Stomach (tissue), 9 donors: ENCODE measurements around the gene ATP4B. TPM values are rescaled to one million over a fixed set of nuclear protein-coding genes. Genes with fewer than 3 reads are reported as not detected.
A peak's percentile ranks its signal among the peaks of the same experiment; 100 is the strongest.
"Not testable (repeated sequence)": the region's sequence is repeated elsewhere in the genome, so short reads cannot be mapped to it uniquely, and the experiment has no call there.

Experiments
- DNase-seq, 2 donors: peaks; one replicate each; pipeline versions ENCODE4 v3.0.0 to v3.0.0-alpha.2; 2013 to 2019
- H3K27ac ChIP-seq, 5 donors: fragments of 200-600 bp in 4 of 5; sonication (generic) in 4 of 5; one replicate each; pipeline ENCODE4 v1.5.1; 2013 to 2019; ENCODE audit warnings: mild to moderate bottlenecking in 1 of 5, moderate library complexity in 1 of 5
- H3K27me3 ChIP-seq, 3 donors: fragments of 200-600 bp; sonication (generic); one replicate each; pipeline ENCODE4 v1.5.1; 2017 to 2019; ENCODE audit warnings: mixed run types in 1 of 3
- H3K36me3 ChIP-seq, 4 donors: fragments of 200-600 bp; sonication (generic); 1 replicate in 3 of 4; 2 replicates in 1 of 4; pipeline ENCODE4 v1.5.1; 2016 to 2019
- H3K4me1 ChIP-seq, 4 donors: fragments of 200-600 bp; sonication (generic); one replicate each; pipeline ENCODE4 v1.5.1; 2016 to 2019
- H3K4me3 ChIP-seq, 4 donors: fragments of 200-600 bp; sonication (generic) in 3 of 4; one replicate each; pipeline ENCODE4 v1.5.1; 2016 to 2019; ENCODE audit warnings: mild to moderate bottlenecking in 1 of 4
- H3K9me3 ChIP-seq, 4 donors: fragments of 200-600 bp; sonication (generic); one replicate each; pipeline ENCODE4 v1.5.1; 2016 to 2019
- EP300 ChIP-seq: sonication (generic); formaldehyde crosslinking; IDR thresholded peaks from one replicate; pipeline ENCODE4 v1.6.1; 2017; ENCODE audit warnings: antibody characterized with exemption
- POLR2A ChIP-seq, 4 donors: fragments of 450-650 bp; IDR thresholded peaks; one replicate each; pipeline ENCODE4 v1.6.1; 2016; ENCODE audit warnings: antibody characterized with exemption in 4 of 4, control low read depth in 2 of 4, mild to moderate bottlenecking in 1 of 4, moderate library complexity in 1 of 4
- POLR2AphosphoS5 ChIP-seq, 3 donors: sonication (generic); formaldehyde crosslinking; IDR thresholded peaks; one replicate each; pipeline ENCODE4 v1.6.1; 2016; ENCODE audit warnings: antibody characterized with exemption in 3 of 3
- WGBS, 5 donors: extraction: QIAGEN DNeasy Blood & Tissue Kit in 3 of 5; methylation state at CpG; one replicate each; pipeline versions ENCODE4 v1.1.5 to v1.1.7; 2013 to 2018; 5-methylcytosine and 5-hydroxymethylcytosine counted together
- intact Hi-C: fragments of 100-400 bp; cut with DNase I; formaldehyde crosslinking; loops from one replicate; pipeline ENCODE4 v1.15.1; 2023; ENCODE audit warnings: low total_unique reads
- polyA plus RNA-seq, 3 donors: library from polyadenylated mRNA; stranded (reverse); fragments of 200-250 nt; gene quantifications; one replicate each; pipeline ENCODE4 v1.2.3, GENCODE V29; 2013
- total RNA-seq, 5 donors: library from RNA; depleted of rRNA; stranded (reverse); fragments of >200 nt; gene quantifications; one replicate each; pipeline versions ENCODE4 v1.1.0 to v1.2.3, GENCODE V29; 2014 to 2016
- TF ChIP-seq, protein P1 (sequence below), 7 experiments: fragments of 450-650 bp in 4 of 7; fragments of 200-600 bp in 3 of 7; sonication (generic) in 3 of 7; IDR thresholded peaks; one replicate each; pipeline ENCODE4 v1.5.1; 2016 to 2019; ENCODE audit warnings: antibody characterized with exemption in 7 of 7, control low read depth in 2 of 7, mild to moderate bottlenecking in 1 of 7
- donor health status: healthy with polysubstance abuse.
- donor health status: Bipolar disorder and iron deficiency.
- donor health status: healthy.

Gene ATP4B
- total and polyA plus RNA-seq, 8 donors = 0.87 to 585 (median 278) TPM

DNA sequence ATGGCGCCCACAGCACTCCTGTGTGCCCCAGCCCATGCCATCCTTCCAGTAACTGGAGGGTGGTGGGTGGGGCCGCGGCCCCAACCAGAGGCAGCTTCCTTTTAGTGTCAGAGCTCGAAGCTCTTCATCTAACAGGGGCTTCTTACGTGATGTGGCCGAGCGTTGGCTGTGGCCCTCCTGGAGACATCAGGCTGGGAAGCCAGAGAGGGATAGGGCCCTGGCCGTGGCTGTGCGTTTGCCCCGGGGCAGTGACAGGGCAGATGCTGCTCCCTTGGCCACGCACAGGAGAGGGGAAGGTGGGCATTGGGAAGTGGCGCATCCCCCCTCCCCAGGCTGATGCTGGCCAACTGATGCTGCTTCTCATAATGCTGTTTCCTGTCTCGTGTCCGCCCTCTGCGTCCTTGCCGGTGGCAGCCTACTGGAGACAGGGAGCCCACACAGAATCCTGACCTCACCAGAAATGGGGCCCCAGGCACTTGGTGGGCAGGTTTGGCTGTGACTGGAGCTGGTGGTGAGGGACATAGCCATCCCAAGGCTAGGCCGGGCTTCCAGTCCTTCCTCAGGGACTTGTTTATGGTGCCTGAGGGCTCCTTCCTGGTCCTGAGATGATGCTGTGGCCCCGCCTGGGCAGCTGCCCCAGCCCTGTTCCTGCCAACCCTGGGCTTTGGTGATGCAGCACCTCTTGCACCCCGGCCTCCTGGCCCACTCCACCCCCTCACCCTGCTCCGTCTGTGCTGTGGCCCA lies 34.3 kb downstream of the ATP4B start:
- Histone ChIP-seq H3K36me3 (peaks cover 9 to 53% (median 43%) of the 10 kb centered on the region in 4 donors), H3K27me3 (no peaks in the 10 kb centered on the region), H3K4me1 (peaks cover 0 to 1% (median 0%) of the 10 kb centered on the region in 4 donors), H3K4me3 (no peak overlapping the region), H3K9me3 (no peaks in the 10 kb centered on the region), H3K27ac (no peak overlapping the region)
- TF ChIP-seq, protein P1, sequence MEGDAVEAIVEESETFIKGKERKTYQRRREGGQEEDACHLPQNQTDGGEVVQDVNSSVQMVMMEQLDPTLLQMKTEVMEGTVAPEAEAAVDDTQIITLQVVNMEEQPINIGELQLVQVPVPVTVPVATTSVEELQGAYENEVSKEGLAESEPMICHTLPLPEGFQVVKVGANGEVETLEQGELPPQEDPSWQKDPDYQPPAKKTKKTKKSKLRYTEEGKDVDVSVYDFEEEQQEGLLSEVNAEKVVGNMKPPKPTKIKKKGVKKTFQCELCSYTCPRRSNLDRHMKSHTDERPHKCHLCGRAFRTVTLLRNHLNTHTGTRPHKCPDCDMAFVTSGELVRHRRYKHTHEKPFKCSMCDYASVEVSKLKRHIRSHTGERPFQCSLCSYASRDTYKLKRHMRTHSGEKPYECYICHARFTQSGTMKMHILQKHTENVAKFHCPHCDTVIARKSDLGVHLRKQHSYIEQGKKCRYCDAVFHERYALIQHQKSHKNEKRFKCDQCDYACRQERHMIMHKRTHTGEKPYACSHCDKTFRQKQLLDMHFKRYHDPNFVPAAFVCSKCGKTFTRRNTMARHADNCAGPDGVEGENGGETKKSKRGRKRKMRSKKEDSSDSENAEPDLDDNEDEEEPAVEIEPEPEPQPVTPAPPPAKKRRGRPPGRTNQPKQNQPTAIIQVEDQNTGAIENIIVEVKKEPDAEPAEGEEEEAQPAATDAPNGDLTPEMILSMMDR (IDR thresholded peaks at IDR 0.05) = no peak
- TF ChIP-seq EP300 = no peak
- no peak for TF ChIP-seq POLR2A (IDR thresholded peaks at IDR 0.05)
- TF ChIP-seq POLR2AphosphoS5 (IDR thresholded peaks at IDR 0.05) = no peak
- WGBS, 5 donors = 91 to 97% (median 95%) methylated on average over 15 to 20 of the region's 20 CpGs
- DNase-seq = peak in 1 of 2 donors; percentile 34
- intact Hi-C loops = no loop called here

DNA sequence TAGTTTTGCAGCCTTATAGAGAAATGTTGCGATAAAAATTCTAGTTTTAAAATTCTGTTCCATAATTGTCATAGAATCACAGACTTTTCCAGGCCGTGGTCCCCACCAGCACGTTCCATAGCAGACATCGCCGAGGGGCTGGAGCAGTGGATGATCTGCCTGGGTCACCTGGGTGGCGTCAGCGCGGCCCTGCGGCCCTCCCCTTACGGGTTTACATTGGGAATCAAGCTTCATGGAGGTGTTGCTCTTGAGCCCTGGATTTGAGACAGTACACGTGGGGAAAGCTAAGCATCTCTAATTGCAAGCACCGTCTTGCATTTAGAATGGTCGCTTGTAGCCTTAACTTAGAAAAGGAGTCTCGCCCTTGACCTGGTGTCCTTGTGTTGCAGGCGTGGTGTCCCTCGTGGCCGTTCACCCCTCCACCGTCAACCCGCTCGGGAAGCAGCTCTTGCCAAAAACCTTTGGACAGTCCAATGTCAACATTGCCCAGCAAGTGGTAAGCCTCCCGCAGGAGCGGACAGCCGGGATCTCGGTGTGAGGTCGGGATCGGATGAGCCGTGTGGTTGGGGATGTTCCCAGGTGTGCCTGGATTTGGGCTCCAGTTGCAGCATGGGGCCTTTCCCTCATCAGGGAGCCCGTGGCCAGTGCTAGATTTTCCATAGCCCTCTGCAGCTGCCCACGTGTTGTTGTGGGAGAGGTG lies 35.1 kb downstream of the ATP4B start:
- no peaks in the 10 kb centered on the region for H3K9me3 ChIP-seq
- no peaks in the 10 kb centered on the region for H3K27me3 ChIP-seq
- DNase-seq = no peak
- no peak overlapping the region for H3K27ac ChIP-seq
- WGBS, 5 donors = 89 to 93% (median 92%) methylated on average over 20 to 29 of the region's 29 CpGs
- peaks cover 0 to 6% (median 0%) of the 10 kb centered on the region in 4 donors for H3K4me1 ChIP-seq
- TF ChIP-seq POLR2AphosphoS5 (IDR thresholded peaks at IDR 0.05) (no peak), EP300 (no peak), POLR2A (IDR thresholded peaks at IDR 0.05) (no peak)
- TF ChIP-seq, protein P1 (IDR thresholded peaks at IDR 0.05) = no peak
- no peak overlapping the region for H3K4me3 ChIP-seq
- intact Hi-C loops = no loop called here
- peaks cover 9 to 47% (median 37%) of the 10 kb centered on the region in 4 donors for H3K36me3 ChIP-seq

DNA sequence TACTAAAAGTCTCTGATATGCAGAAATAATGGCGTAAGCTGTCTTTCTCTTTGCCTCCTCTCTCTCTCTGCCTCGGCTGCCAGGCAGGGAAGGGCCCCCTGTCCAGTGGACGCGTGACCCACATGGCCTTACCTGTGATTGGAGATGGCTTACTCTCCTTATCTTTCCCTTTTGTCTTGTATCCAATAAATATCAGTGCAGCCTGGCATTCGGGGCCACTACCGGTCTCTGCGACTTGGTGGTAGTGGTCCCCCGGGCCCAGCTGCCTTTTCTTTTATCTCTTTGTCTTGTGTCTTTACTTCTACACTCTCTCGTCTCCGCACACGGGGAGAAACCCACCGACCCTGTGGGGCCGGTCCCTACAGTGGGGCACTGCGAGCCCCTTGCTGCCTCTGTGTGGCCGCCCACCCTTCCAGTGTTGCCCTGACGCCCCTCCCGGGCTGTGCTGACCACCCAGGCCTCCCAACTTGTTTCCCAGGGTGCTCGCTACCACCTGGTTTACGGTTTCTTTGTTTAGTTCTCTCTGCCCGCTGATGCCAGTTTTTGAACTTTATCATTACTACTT lies 35.9 kb downstream of the ATP4B start:
- H3K27me3 ChIP-seq, H3K4me3 ChIP-seq, H3K9me3 ChIP-seq, intact Hi-C loops, H3K27ac ChIP-seq, DNase-seq: not testable (repeated sequence)
- peaks cover 4 to 15% (median 6%) of the 10 kb centered on the region in 4 donors for H3K4me1 ChIP-seq
- H3K36me3 ChIP-seq = peaks cover 9 to 38% (median 31%) of the 10 kb centered on the region in 4 donors
- 88 to 94% (median 90%) methylated on average over 20 of the region's 20 CpGs for WGBS, 5 donors

DNA sequence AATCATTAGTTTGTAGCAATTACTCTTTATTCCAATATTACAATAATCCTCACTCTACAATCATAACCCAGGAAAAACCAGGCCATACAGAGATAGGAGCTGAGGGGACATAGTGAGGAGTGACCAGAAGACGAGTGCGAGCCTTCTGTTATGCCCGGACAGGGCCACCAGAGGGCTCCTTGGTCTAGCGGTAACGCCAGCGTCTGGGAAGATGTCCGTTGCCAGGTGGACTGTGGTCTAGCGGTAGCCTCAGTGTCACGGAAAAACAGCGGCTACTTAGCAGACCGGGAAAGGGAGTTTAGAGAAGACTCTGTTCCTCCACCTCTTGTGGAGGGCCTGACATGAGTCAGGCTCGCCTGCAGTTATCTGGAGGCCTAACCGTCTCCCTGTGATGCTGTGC lies 36.5 kb downstream of the ATP4B start:
- H3K36me3 ChIP-seq = peaks cover 9 to 33% (median 26%) of the 10 kb centered on the region in 4 donors
- H3K4me3 ChIP-seq, H3K27me3 ChIP-seq, H3K27ac ChIP-seq, DNase-seq, H3K9me3 ChIP-seq, intact Hi-C loops: not testable (repeated sequence)
- peaks cover 9 to 20% (median 12%) of the 10 kb centered on the region in 4 donors for H3K4me1 ChIP-seq
- 83 to 91% (median 86%) methylated on average over 13 of the region's 13 CpGs for WGBS, 5 donors
- TF ChIP-seq, protein P1 (IDR thresholded peaks at IDR 0.05) = peak in 3 of 7 experiments; percentile 11 to 36 (median 25)
